ENCODE results near the gene RNF113B.

- TF ChIP-seq PHF8 (IDR thresholded peaks at IDR 0.05; ENCODE audit: borderline replicate concordance, low read depth): no peak
- TF ChIP-seq REST (IDR thresholded peaks at IDR 0.05): no peak
- no peak for TF ChIP-seq CTCF (IDR thresholded peaks at IDR 0.05)
- TF ChIP-seq JUN (IDR thresholded peaks at IDR 0.05): no peak
- no peak for TF ChIP-seq POLR2A (IDR thresholded peaks at IDR 0.05; ENCODE audit: low read length)
- TF ChIP-seq HDAC2 (IDR thresholded peaks at IDR 0.05): no peak
- TF ChIP-seq FOSL2 (IDR thresholded peaks at IDR 0.05): no peak
- no peak for TF ChIP-seq FOSL2 (CRISPR knock-in tag; IDR thresholded peaks at IDR 0.05)
- TF ChIP-seq NFE2L2 (conservative IDR thresholded peaks at IDR 0.05; ENCODE audit: low read length): no peak
- no peak for TF ChIP-seq ELK1 (IDR thresholded peaks at IDR 0.05; ENCODE audit: low read depth, low read length)
Observed at GRCh38 chr13:98192008-98192407, 14.9 kb upstream of the RNF113B start.
